Osteocyte (in vitro differentiated cells): ENCODE data around the gene CDK1. TPM values are rescaled to one million over a fixed set of nuclear protein-coding genes. Genes with fewer than 3 reads are reported as not detected.
"Not testable (repeated sequence)": the region's sequence is repeated elsewhere in the genome, so short reads cannot be mapped to it uniquely, and the experiment has no call there.

Experiments used
- DNase-seq: peaks from one replicate; pipeline ENCODE4 v3.0.0; 2021; ENCODE audit warnings: mixed read lengths; ENCODE audit not compliant: unreplicated experiment; ENCODE audit errors: extremely low spot score
- H3K27ac Mint-ChIP-seq: one replicate; pipeline ENCODE4 v1.8.0; 2021; ENCODE audit warnings: mild to moderate bottlenecking, mixed read lengths; ENCODE audit not compliant: unreplicated experiment
- H3K27me3 Mint-ChIP-seq: one replicate; pipeline ENCODE4 v1.8.0; 2021; ENCODE audit warnings: mixed read lengths; ENCODE audit not compliant: unreplicated experiment
- H3K36me3 Mint-ChIP-seq: one replicate; pipeline ENCODE4 v1.8.0; 2021; ENCODE audit warnings: mixed read lengths; ENCODE audit not compliant: unreplicated experiment
- H3K4me1 Mint-ChIP-seq: one replicate; pipeline ENCODE4 v1.8.0; 2021; ENCODE audit warnings: mixed read lengths; ENCODE audit not compliant: unreplicated experiment
- H3K4me3 Mint-ChIP-seq: one replicate; pipeline ENCODE4 v1.8.0; 2021; ENCODE audit warnings: mild to moderate bottlenecking, moderate library complexity, mixed read lengths; ENCODE audit not compliant: unreplicated experiment
- H3K9me3 Mint-ChIP-seq: one replicate; pipeline ENCODE4 v1.8.0; 2021; ENCODE audit warnings: mixed read lengths; ENCODE audit not compliant: unreplicated experiment
- CTCF ChIP-seq: fragments of 200-600 bp; sonication (generic); IDR thresholded peaks from 2 replicates; pipeline ENCODE4 v1.5.0; 2021; ENCODE audit warnings: antibody characterized with exemption, mild to moderate bottlenecking, moderate library complexity
- total RNA-seq: library from RNA; stranded (reverse); gene quantifications from 2 replicates; pipeline ENCODE4 v1.2.1, GENCODE V29; 2021

Gene CDK1
- total RNA-seq, 1 donor from 2014 or later: 13.1 TPM

- no peak overlapping the region for H3K27ac Mint-ChIP-seq
- no peak for TF ChIP-seq CTCF
- no peak for DNase-seq
- H3K9me3 Mint-ChIP-seq: no peaks in the 10 kb centered on the region
- H3K27me3 Mint-ChIP-seq: no peaks in the 10 kb centered on the region
- H3K4me3 Mint-ChIP-seq: no peak overlapping the region
- H3K36me3 Mint-ChIP-seq: no peaks in the 10 kb centered on the region
- H3K4me1 Mint-ChIP-seq: peaks cover 18% of the 10 kb centered on the region
Observed at GRCh38 chr10:60834401-60834800, 56.1 kb downstream of the CDK1 start.

- Mint-ChIP-seq H3K9me3 (no peaks in the 10 kb centered on the region), H3K4me1 (peaks cover 18% of the 10 kb centered on the region), H3K4me3 (no peak overlapping the region), H3K27ac (no peak overlapping the region), H3K36me3 (no peaks in the 10 kb centered on the region), H3K27me3 (no peaks in the 10 kb centered on the region)
- DNase-seq: no peak
- no peak for TF ChIP-seq CTCF
Observed at GRCh38 chr10:60835049-60835448, 56.8 kb downstream of the CDK1 start.

GRCh38 chr10:60841227-60841626 is 62.9 kb downstream of the CDK1 start:
- H3K4me1 Mint-ChIP-seq: peaks cover 14% of the 10 kb centered on the region
- not testable (repeated sequence) for H3K27me3 Mint-ChIP-seq, H3K27ac Mint-ChIP-seq, H3K9me3 Mint-ChIP-seq, H3K36me3 Mint-ChIP-seq, DNase-seq, H3K4me3 Mint-ChIP-seq

- Mint-ChIP-seq H3K4me3 (no peak overlapping the region), H3K9me3 (no peaks in the 10 kb centered on the region), H3K27ac (no peak overlapping the region), H3K27me3 (no peaks in the 10 kb centered on the region), H3K36me3 (no peaks in the 10 kb centered on the region), H3K4me1 (peaks cover 14% of the 10 kb centered on the region)
- no peak for DNase-seq
- no peak for TF ChIP-seq CTCF
Observed at GRCh38 chr10:60842694-60843093, 64.4 kb downstream of the CDK1 start.

Other genes with a start within 250 kb of the CDK1 start
- gene RHOBTB1, start 165.7 kb downstream of the CDK1 start, total RNA-seq: 16.0 and 17.2 TPM in 2 replicates